Measurements from ENCODE around the gene SLC35G1.

SLC35G1 gene

DNA sequence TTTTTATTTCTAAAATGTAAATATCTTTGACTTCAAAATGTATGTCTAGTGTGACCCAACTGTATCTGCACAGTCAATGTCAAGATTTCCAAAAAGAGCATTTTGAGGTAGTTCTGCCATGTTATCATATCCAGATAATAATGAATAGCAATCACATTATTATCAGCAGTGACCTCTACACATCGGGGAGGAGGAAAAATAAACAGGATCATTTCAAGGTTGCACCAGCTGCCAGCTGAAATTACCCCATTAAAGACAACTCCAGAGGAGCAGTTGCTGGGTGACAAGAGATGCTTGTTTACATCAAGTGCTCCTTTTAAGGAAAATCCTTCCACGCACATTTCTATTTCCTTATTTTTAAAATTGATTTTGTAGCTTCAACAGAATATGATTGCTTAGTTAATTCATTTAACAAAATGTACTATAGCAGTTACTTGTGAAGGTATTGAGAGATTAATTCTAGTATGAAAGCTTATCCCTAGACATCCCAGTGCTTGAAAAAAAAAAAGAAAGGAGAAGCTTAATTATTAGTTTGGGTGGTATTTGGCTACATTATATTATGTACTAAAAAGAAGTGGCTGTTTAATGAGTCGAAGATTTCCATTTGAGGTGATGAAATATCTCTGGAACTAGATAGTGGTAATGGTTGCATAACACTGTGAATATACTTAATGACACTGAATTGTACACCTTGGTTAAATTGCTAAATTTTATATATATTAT lies 19.3 kb upstream of the SLC35G1 start:
- H4K91ac ChIP-seq (ENCODE audit: low read depth, low read length, poor library complexity): no peak overlapping the region
- no CpG with 5 or more reads among the region's 3 CpGs for WGBS, 2 donors (ENCODE audit: extremely low coverage in 2 of 2, insufficient read length in 2 of 2, insufficient replicate concordance in 1 of 2)
- H4K8ac ChIP-seq (ENCODE audit: low read depth, low read length): no peak overlapping the region

DNA sequence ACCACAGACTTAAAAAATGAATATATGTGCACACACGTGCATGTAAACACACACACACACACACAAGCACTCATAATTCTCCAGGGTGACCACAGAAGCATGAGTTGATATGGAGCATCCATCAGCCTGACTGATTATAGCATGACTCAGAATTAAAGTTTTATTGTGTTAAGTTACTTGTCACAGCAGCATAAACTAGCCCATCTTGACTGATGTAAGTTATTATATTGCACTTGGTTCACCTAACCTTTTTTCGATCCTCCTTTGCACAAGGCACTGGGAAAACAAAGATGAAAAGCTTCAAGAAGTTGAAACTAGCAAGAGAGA lies 18.8 kb upstream of the SLC35G1 start:
- Histone ChIP-seq H4K8ac (ENCODE audit: low read depth, low read length) (no peak overlapping the region), H3K9ac (ENCODE audit: low read depth, low read length, poor library complexity) (no peak overlapping the region), H3K14ac (ENCODE audit: low read length) (no peak overlapping the region), H3K4ac (ENCODE audit: low read length) (no peak overlapping the region), H3K4me1 (ENCODE audit: control insufficient read depth in 2 of 2, insufficient read depth in 1 of 2, low read depth in 1 of 2, low read length in 2 of 2) (peaks cover 0 to 3% of the 10 kb centered on the region in 2 donors), H2AFZ (ENCODE audit: low read length) (no peak overlapping the region), H3K36me3 (replicated peaks in 1 of 2; ENCODE audit: control insufficient read depth in 2 of 2, insufficient read depth in 2 of 2, low read length in 2 of 2) (no peaks in the 10 kb centered on the region), H2BK5ac (ENCODE audit: low read length) (no peak overlapping the region), H3K9me3 (replicated peaks in 1 of 2; ENCODE audit: control insufficient read depth in 2 of 2, insufficient read depth in 1 of 2, low read depth in 1 of 2, low read length in 2 of 2) (no peaks in the 10 kb centered on the region), H2BK15ac (ENCODE audit: low read length) (no peak overlapping the region), H3K23ac (ENCODE audit: low read depth, low read length, poor library complexity) (no peak overlapping the region), H3K27me3 (ENCODE audit: control insufficient read depth in 3 of 3, insufficient read depth in 3 of 3, low read depth in 1 of 3, low read length in 3 of 3) (no peaks in the 10 kb centered on the region), H2BK12ac (ENCODE audit: low read length) (no peak overlapping the region), H3K79me1 (ENCODE audit: low read depth, low read length) (no peaks in the 10 kb centered on the region), H3K27ac (replicated peaks; ENCODE audit: low read length) (no peak overlapping the region), H3K4me3 (ENCODE audit: low read length in 2 of 2) (no peak overlapping the region), H3K4me2 (ENCODE audit: insufficient read depth, low read length, poor library complexity, severe bottlenecking) (no peak overlapping the region), H4K91ac (ENCODE audit: low read depth, low read length, poor library complexity) (no peak overlapping the region), H2BK120ac (ENCODE audit: low read depth, low read length) (no peak overlapping the region), H2AK5ac (ENCODE audit: low read depth, low read length) (no peak overlapping the region), H3K18ac (ENCODE audit: low read length) (no peak overlapping the region)
- WGBS, 2 donors (ENCODE audit: extremely low coverage in 2 of 2, insufficient read length in 2 of 2, insufficient replicate concordance in 1 of 2): no CpG with 5 or more reads among the region's 2 CpGs
- DNase-seq (ENCODE audit: low spot score): no peak

More for the DNA sequence above, 19.3 kb upstream of the SLC35G1 start:
- Histone ChIP-seq H3K4me2 (ENCODE audit: insufficient read depth, low read length, poor library complexity, severe bottlenecking) (no peak overlapping the region), H3K4me3 (ENCODE audit: low read length in 2 of 2) (no peak overlapping the region), H3K27me3 (ENCODE audit: control insufficient read depth in 3 of 3, insufficient read depth in 3 of 3, low read depth in 1 of 3, low read length in 3 of 3) (no peaks in the 10 kb centered on the region), H3K36me3 (replicated peaks in 1 of 2; ENCODE audit: control insufficient read depth in 2 of 2, insufficient read depth in 2 of 2, low read length in 2 of 2) (no peaks in the 10 kb centered on the region), H2BK12ac (ENCODE audit: low read length) (no peak overlapping the region), H3K79me1 (ENCODE audit: low read depth, low read length) (no peaks in the 10 kb centered on the region), H3K14ac (ENCODE audit: low read length) (no peak overlapping the region), H3K27ac (replicated peaks; ENCODE audit: low read length) (no peak overlapping the region), H3K9ac (ENCODE audit: low read depth, low read length, poor library complexity) (no peak overlapping the region), H2BK5ac (ENCODE audit: low read length) (no peak overlapping the region), H2BK15ac (ENCODE audit: low read length) (no peak overlapping the region), H3K23ac (ENCODE audit: low read depth, low read length, poor library complexity) (no peak overlapping the region), H3K4me1 (ENCODE audit: control insufficient read depth in 2 of 2, insufficient read depth in 1 of 2, low read depth in 1 of 2, low read length in 2 of 2) (peaks cover 0 to 3% of the 10 kb centered on the region in 2 donors), H3K18ac (ENCODE audit: low read length) (no peak overlapping the region), H2AK5ac (ENCODE audit: low read depth, low read length) (no peak overlapping the region), H3K4ac (ENCODE audit: low read length) (no peak overlapping the region), H2AFZ (ENCODE audit: low read length) (no peak overlapping the region), H3K9me3 (replicated peaks in 1 of 2; ENCODE audit: control insufficient read depth in 2 of 2, insufficient read depth in 1 of 2, low read depth in 1 of 2, low read length in 2 of 2) (no peaks in the 10 kb centered on the region), H2BK120ac (ENCODE audit: low read depth, low read length) (no peak overlapping the region)
- DNase-seq (ENCODE audit: low spot score): no peak

DNA sequence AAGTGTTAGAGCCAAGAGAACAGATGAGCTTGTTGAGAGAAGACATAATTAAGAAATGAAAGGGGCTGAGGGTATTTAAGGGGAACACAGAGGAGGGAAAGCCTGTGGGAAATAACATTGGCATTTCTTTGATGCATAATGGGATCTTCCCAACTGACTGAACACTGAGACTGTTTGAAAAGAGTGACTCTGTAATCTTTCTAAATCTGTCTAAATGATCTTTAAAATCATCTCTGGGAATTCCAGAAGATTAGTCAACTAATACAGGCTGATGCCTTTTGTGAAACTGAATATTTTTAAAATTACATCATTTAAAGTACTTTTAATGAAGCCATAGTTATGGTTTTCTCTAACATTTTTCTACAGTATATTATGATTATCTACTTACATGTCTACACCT lies 17.4 kb upstream of the SLC35G1 start:
- H2BK15ac ChIP-seq (ENCODE audit: low read length): no peak overlapping the region
- H3K27me3 ChIP-seq (ENCODE audit: control insufficient read depth in 3 of 3, insufficient read depth in 3 of 3, low read depth in 1 of 3, low read length in 3 of 3): peaks cover 0 to 4% (median 0%) of the 10 kb centered on the region in 3 experiments
- peaks cover 0 to 3% of the 10 kb centered on the region in 2 donors for H3K4me1 ChIP-seq (ENCODE audit: control insufficient read depth in 2 of 2, insufficient read depth in 1 of 2, low read depth in 1 of 2, low read length in 2 of 2)
- H3K18ac ChIP-seq (ENCODE audit: low read length): no peak overlapping the region
- no peak overlapping the region for H3K23ac ChIP-seq (ENCODE audit: low read depth, low read length, poor library complexity)
- no peak overlapping the region for H4K8ac ChIP-seq (ENCODE audit: low read depth, low read length)
- H3K79me1 ChIP-seq (ENCODE audit: low read depth, low read length): no peaks in the 10 kb centered on the region
- no peak overlapping the region for H3K4me3 ChIP-seq (ENCODE audit: low read length in 2 of 2)
- H4K91ac ChIP-seq (ENCODE audit: low read depth, low read length, poor library complexity): no peak overlapping the region
- H2AK5ac ChIP-seq (ENCODE audit: low read depth, low read length): no peak overlapping the region
- no peak overlapping the region for H2AFZ ChIP-seq (ENCODE audit: low read length)
- H3K4ac ChIP-seq (ENCODE audit: low read length): no peak overlapping the region
- H3K4me2 ChIP-seq (ENCODE audit: insufficient read depth, low read length, poor library complexity, severe bottlenecking): no peak overlapping the region
- H2BK12ac ChIP-seq (ENCODE audit: low read length): no peak overlapping the region
- H3K27ac ChIP-seq (replicated peaks; ENCODE audit: low read length): no peak overlapping the region
- DNase-seq (ENCODE audit: low spot score): no peak
- H3K9me3 ChIP-seq (replicated peaks in 1 of 2; ENCODE audit: control insufficient read depth in 2 of 2, insufficient read depth in 1 of 2, low read depth in 1 of 2, low read length in 2 of 2): no peaks in the 10 kb centered on the region
- no peak overlapping the region for H3K14ac ChIP-seq (ENCODE audit: low read length)
- no peak overlapping the region for H2BK120ac ChIP-seq (ENCODE audit: low read depth, low read length)
- no peak overlapping the region for H3K9ac ChIP-seq (ENCODE audit: low read depth, low read length, poor library complexity)
- no peaks in the 10 kb centered on the region for H3K36me3 ChIP-seq (replicated peaks in 1 of 2; ENCODE audit: control insufficient read depth in 2 of 2, insufficient read depth in 2 of 2, low read length in 2 of 2)
- no peak overlapping the region for H2BK5ac ChIP-seq (ENCODE audit: low read length)

DNA sequence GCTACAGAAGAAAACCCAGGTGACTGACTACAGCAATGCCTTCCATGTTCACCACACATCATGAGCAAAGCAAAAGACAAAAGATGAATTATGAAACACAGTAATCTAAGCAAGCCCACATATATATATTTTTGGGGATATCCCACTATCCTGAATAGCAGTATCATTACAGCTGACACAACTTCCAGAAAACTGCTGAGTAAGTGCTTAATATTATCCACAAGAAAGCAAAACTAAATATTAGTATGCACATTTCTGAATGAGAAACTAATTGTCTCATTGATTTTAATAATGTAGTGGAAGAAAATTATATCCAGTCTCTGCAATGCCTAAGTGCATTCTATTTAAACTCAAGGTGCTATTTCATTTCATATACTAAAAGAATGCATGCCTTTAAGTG lies 14.5 kb upstream of the SLC35G1 start:
- Histone ChIP-seq H3K9ac (ENCODE audit: low read depth, low read length, poor library complexity) (no peak overlapping the region), H3K4me3 (ENCODE audit: low read length in 2 of 2) (no peak overlapping the region), H3K4me1 (ENCODE audit: control insufficient read depth in 2 of 2, insufficient read depth in 1 of 2, low read depth in 1 of 2, low read length in 2 of 2) (no peaks in the 10 kb centered on the region), H3K36me3 (replicated peaks in 1 of 2; ENCODE audit: control insufficient read depth in 2 of 2, insufficient read depth in 2 of 2, low read length in 2 of 2) (no peaks in the 10 kb centered on the region), H3K9me3 (replicated peaks in 1 of 2; ENCODE audit: control insufficient read depth in 2 of 2, insufficient read depth in 1 of 2, low read depth in 1 of 2, low read length in 2 of 2) (no peaks in the 10 kb centered on the region), H2BK120ac (ENCODE audit: low read depth, low read length) (no peak overlapping the region), H3K14ac (ENCODE audit: low read length) (no peak overlapping the region), H2BK5ac (ENCODE audit: low read length) (no peak overlapping the region), H2BK12ac (ENCODE audit: low read length) (no peak overlapping the region), H2BK15ac (ENCODE audit: low read length) (no peak overlapping the region), H3K79me1 (ENCODE audit: low read depth, low read length) (no peaks in the 10 kb centered on the region), H3K23ac (ENCODE audit: low read depth, low read length, poor library complexity) (no peak overlapping the region), H3K4ac (ENCODE audit: low read length) (no peak overlapping the region), H2AFZ (ENCODE audit: low read length) (no peak overlapping the region), H3K27ac (replicated peaks; ENCODE audit: low read length) (no peak overlapping the region), H3K18ac (ENCODE audit: low read length) (no peak overlapping the region), H3K4me2 (ENCODE audit: insufficient read depth, low read length, poor library complexity, severe bottlenecking) (no peak overlapping the region), H2AK5ac (ENCODE audit: low read depth, low read length) (no peak overlapping the region), H4K91ac (ENCODE audit: low read depth, low read length, poor library complexity) (no peak overlapping the region), H3K27me3 (ENCODE audit: control insufficient read depth in 3 of 3, insufficient read depth in 3 of 3, low read depth in 1 of 3, low read length in 3 of 3) (peaks cover 0 to 5% (median 0%) of the 10 kb centered on the region in 3 experiments), H4K8ac (ENCODE audit: low read depth, low read length) (no peak overlapping the region)
- DNase-seq (ENCODE audit: low spot score): no peak
